ENCODE results near the gene GLO1.

The GLO1 gene

GRCh38 chr6:38702558-38703397, at the start of gene GLO1:
GLO1 (minus strand) TSS chr6:38703145; CDS start chr6:38703054, 91 bp downstream.
- DNase-seq: peak; percentile 99

- no peak for DNase-seq
These were observed 48.1 kb upstream of the GLO1 start for GRCh38 chr6:38750968-38751615.

DNA sequence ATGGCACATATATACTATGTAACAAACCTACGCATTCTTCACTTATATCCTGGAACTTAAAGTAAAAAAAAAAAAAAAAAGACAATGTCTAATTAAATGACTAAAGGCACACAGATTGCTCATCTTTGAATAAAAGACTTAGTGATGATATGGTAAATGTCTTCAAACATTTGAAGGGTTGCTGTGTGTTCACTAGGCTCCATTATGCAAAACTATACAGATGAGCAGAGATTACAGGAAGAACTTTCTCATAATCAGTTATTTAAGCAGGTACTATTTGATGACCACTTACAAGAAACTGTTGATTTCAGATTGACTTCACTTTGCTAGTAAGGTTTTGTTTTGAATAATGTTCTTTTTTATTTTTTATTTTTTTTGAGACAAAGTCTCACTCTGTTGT, 46.5 kb upstream of the GLO1 start:
- no peak for DNase-seq

DNA sequence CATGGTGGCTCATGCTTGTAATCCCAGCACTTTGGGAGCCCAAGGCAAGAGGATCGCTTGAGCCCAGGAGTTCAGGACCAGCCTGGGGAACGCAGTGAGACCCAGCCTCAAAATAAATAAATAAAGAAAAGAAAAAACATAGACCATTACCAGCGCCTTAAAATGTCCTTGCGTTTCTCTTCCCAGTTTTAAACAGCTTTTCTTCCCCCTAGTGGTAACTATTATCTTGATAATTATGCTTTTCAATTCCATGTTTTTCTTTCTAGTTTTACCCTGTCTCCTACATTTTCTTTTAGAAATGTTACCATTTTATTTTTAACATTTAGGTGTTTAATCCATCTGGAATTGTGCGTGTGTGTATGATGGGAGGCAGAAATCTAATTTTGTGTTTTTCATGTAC, 36.6 kb upstream of the GLO1 start:
- no peak for DNase-seq

GRCh38 chr6:38738261-38738660, 35.3 kb upstream of the GLO1 start:
- no peak for DNase-seq

- DNase-seq: no peak
These were observed 34.0 kb upstream of the GLO1 start for GRCh38 chr6:38736951-38737350.

DNA sequence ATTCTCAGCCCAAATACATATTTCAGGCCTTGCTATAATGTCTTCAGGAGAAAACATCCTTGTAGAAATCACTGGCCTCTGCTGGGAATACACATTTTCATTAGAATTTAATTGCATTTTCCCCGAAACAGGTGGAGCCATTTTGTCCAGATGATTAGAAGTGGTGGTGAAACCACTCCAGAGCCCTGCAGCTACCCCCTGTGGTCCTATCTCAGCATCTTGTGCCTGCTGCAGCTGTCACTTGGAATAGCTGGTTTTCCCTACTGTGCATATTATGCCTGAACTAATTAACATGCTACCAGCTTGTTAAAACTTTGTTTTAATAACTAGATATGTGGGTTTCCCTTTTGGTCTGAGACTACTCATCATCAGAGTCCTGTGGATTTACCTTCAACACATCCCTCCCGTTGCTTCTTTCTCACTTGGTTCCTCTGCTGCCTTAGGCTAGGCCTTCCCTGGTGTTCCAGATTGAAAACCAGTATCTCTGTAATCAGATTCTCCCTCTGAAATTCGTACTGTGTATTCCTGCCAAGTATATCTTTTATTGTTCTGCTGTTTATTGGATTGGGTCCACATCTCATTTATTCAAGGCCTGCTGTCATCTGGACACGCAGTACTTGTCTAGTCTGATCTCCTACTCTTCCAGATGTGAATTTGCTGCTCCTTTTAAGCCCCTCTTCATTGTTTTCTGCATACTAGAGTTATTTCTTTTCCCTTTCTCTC, 27.4 kb upstream of the GLO1 start:
- DNase-seq: no peak

- no peak for DNase-seq
These were observed 25.3 kb upstream of the GLO1 start for GRCh38 chr6:38728203-38728602.

DNA sequence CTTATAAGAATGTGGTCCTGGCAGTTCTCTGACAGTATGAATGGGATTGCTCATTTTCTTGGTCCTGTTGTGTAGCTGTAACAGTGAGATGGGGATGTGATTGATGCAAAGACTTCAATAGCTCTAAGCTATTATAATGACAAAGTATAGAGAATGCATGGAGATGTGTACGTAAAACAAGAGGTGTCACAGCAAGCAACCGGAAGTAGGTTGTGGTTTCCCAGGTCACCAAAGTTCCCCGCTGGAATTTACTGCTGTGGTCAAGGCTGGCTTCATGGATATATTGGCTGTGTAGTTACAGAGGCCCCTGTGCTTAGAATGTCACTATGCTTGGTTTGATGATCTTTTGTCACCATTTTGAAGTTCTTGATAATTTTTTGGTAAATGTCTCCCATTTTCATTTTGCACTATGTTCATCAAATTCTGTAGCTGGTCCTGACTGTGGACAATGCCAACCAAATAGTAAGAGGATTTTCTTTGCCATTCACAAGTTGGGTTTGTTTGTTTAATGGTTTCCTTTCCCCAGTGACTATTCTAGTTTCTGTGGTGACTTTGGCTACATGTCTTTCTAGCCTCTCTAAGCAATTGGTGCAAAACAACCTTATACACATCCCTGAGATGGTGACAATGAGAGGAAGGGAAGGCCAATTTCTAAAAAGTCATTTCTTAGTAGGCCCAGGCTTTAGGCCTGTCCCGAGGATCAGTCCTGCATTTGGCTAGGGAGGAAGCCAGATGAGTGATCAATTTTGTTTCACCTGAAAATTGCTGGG, 22.7 kb upstream of the GLO1 start:
- no peak for DNase-seq

DNA sequence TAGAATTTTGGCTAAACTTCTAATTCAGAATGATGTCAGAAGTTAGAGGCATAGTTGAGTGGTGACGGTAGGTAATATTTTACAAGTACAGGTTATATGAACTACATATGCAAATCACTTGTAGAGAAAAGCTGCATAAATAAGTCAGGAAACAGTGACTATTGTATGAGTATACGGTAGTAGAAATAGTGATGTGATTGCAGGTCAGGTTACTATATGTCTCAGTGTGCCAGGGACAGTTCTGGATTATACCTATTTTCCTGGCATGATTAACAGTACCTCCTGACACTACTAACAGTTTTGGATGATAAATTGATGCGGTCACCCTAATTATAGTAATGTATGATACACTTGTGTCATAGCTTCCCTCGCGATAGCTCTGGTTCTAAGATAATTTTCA, 21.4 kb upstream of the GLO1 start:
- DNase-seq: no peak

DNA sequence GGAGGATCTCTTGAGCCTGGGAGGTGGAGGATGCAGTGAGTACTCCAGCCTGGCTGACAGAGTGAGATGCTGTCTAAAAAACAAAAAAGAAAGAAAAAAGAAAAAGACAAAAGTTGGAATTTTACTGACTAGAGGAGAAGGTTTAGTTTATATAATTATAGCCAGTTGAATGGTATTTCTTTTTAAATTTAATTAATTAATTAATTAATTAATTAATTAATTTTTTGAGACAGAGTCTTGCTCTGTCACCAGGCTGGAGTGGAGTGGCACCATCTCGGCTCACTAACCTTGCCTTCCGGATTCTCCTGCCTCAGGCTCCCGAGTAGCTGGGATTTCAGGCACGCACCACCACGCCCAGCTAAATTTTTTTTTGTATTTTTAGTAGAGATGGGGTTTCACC, 20.8 kb upstream of the GLO1 start:
- DNase-seq: no peak

DNA sequence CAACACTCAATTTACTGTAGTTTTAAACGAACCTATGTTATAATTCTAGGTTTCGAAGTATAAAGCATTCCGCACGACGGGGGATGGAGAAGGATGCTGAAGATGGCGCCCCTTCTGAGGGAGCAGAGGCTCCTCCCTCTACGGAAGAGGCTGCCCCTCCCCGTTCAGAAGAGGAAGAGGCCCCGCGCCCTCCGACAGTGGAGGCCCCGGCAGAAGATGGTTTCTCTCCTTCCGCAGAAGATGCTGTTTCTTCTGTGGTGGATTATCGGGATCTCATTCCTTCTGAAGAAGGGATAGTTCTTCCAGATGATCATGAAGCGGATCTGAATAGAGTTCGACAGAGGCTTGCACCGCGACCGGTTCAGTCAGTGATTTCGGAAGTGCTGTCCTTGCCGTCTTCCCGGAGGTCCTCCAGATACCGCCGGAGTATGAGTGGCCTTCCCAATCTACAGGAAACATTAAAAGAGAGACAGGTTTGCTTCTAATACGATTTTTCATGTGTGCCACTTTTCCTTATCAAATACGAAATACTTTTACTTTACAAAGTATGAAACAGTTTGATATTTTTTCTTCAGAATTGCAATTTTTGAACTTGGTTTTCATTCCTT, 19.9 kb upstream of the GLO1 start:
- no peak for DNase-seq

DNA sequence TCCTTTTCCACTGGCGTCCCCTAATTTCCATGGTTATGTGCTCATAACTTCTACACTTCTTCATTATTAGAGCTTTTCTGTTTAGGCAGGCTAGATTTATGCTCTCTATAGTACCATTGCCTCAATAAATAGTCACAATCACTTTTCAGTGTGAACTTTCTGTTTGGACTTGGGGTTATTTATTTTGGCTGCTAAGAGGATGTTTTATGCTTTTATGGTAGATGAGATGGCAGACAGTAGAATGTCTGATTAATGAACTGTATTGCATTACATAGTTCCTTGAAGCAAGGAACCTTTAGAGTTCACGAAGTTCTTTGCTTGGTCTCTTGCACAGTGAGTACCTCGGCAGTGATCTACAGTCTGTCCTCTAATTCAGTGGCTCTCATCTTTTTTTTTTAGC, 19.1 kb upstream of the GLO1 start:
- no peak for DNase-seq

DNA sequence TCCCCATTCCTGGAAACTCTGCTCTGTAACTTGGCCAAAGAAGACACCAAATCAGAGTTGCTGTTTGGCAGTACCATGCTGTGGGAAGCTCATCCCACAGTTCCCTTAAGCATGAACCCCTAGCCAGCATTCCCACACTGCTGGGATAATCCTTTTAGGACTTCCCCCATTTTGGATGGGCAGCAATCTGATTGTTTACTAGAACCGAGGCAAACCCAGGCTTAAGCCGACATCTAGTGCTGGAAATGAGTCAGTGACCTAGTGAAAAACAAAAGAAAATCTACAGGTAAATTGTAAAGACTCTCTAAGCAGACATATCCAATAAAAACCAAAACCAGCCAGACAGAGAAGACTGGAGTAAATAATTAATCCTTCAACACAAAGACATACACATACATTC, 17.4 kb upstream of the GLO1 start:
- DNase-seq: no peak

DNA sequence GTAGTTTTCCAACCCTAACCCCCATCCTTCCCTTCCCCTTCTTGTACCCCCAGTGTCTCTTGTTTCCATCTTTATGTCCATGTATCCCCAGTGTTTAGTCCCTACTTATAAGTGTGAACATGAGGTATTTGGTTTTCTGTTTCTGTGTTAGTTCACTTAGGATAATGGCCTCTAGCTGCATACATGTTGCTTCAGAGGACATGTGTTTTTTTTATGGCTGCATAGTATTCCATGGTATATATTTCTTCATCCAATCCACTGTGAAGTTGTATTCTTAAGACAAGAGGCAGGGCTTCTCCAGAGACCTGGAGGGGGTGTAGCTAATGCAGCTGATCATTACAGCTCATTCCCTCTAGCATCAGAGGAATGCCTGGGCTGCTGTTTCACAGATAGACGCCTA, 16.4 kb upstream of the GLO1 start:
- no peak for DNase-seq

GRCh38 chr6:38716825-38717224, 13.9 kb upstream of the GLO1 start:
- DNase-seq: no peak

DNA sequence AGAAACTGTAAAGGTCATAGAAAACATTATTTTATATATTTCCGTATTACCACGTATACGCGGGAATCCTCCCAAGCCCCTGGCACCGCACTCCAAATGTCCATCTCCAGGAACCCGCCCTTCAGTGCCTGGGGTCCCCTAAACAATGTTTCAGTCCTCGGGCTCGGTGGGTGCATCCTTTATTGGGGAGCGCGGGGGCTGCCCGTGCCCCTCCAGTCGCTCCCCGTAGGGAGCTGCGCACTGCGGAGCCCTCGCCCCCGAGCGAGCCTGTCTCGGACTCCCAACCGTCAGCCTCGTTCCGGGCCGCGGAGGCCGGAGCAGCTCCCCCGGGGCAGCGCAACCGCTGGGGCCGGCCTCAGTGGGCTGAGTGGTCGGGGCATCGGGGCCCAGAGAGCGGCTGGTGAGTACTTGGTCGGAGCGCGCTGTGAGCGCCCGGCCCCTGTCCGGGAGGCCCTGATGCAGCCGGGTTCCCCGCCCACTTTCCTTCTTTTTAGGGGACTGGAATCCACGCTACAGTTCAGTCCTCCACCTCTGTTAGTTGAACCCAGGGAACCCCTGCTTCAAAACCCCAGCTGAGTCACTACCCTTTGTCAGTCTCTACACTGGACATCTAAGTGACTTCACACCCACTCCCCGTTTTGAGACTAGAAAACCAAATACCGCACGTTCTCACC, 12.2 kb upstream of the GLO1 start, which contains the start of gene DNAH8:
DNAH8 (plus strand) TSS at position 296 of the 674 bp plus-strand sequence. CDS start 7,499 bp downstream, outside the sequence.
- no peak for DNase-seq

DNA sequence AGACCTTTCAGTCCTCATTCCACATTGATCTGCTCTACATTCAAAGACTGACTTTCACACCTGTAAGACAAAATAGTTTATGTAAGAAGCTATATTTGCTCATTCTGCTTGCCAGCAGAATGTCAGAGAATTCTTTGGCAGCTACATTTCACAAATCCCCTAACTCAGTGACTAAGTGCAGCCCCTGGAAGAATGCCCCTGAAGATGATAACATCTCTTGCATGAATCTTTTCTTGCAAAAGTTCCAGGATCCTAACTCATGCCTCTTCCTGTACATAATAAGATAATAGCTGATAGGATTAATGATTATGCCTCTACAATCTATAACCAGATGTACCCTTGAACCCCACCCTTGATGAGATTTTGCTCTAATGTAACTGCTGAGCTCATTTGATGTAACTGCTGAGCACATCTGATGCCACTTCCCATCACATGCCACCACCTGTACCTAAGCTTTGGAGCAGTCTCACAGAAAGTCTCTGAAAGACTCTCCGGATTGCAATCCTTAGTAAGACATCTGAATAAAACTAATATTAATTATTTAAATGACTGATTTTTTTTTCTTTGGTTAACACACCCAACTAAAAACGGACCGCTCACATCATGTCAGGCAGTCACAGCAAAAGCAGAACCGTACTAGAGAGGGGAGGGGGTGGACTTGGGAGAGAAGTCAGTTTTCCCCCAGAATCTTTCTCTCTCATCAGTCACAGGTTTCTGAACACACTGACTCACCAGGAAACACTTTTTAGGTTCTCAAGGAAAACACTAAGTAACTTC, 11.5 kb upstream of the GLO1 start:
- DNase-seq: no peak

DNA sequence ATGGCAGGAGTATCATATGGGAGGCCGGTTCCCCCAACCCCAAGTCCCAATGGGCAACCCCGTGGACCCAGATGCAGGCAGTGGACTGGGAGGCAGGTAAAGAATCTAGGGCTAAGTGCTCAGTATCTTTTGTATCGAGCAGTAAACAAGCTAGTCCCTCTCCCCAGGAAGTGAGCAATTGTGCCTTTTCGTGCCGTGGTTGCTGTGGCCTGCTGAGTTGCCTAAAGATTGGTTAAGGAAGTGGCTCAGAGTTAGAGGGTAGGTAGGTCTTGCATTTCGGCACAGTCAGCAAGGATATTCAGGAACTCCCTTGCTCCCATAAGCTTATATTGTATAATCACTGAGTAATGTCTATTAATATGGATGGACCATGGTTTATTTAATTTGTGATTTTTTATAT, 10.9 kb upstream of the GLO1 start:
- no peak for DNase-seq

- DNase-seq: no peak
These were observed 5.6 kb upstream of the GLO1 start for GRCh38 chr6:38708496-38708895.

GRCh38 chr6:38705924-38706323, 3.0 kb upstream of the GLO1 start:
- no peak for DNase-seq
